ENCODE measurements around the gene PRKCB.
A peak's percentile ranks its signal among the peaks of the same experiment; 100 is the strongest.

The PRKCB gene

DNA sequence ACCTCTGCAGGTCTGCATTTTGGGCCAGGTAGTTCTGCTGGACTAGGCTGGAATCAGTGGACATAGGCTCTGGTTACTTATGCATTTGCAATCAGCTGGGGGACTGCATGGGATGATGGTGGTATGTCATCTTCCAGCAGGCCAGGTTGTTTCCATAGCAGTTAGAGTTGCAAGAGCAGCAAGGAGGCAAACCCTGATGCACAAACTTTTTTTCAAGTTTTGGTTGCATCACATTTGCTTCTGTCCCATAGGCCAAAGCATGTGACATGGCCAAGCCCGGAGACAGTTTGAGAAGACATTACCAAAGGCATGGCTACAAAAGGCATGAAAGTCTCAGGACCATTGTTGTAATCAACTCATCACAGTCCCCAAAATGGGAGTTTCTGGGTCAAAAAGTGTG, 58.2 kb downstream of the PRKCB start:
- TF ChIP-seq EZH2phosphoT487 (IDR thresholded peaks at IDR 0.05; ENCODE audit: low read depth) = no peak
- no peak for TF ChIP-seq CTCF (IDR thresholded peaks at IDR 0.05; ENCODE audit: low read depth, low read length)
- no peaks in the 10 kb centered on the region for H4K20me1 ChIP-seq (ENCODE audit: insufficient read depth, low read length)

GRCh38 chr16:23895052-23895451, 59.3 kb downstream of the PRKCB start:
- H2AFZ ChIP-seq (ENCODE audit: low read depth, low read length) = no peak overlapping the region
- H4K20me1 ChIP-seq (ENCODE audit: insufficient read depth, low read length) = no peaks in the 10 kb centered on the region
- no peaks in the 10 kb centered on the region for H3K36me3 ChIP-seq (replicated peaks; ENCODE audit: low read depth, low read length)
- no peaks in the 10 kb centered on the region for H3K9me3 ChIP-seq (ENCODE audit: insufficient read depth, low read length)
- H3K4me2 ChIP-seq (ENCODE audit: low read length) = peak overlapping the region; percentile 53
- H3K79me2 ChIP-seq (ENCODE audit: low read length) = no peaks in the 10 kb centered on the region
- peaks cover 6% of the 10 kb centered on the region for H3K27me3 ChIP-seq (ENCODE audit: low read depth, low read length)
- no peak for TF ChIP-seq CTCF (IDR thresholded peaks at IDR 0.05; ENCODE audit: low read depth, low read length)
- no peak for TF ChIP-seq EZH2phosphoT487 (IDR thresholded peaks at IDR 0.05; ENCODE audit: low read depth)
- peaks cover 17% of the 10 kb centered on the region for H3K4me1 ChIP-seq (ENCODE audit: low read length)
- no peak overlapping the region for H3K9ac ChIP-seq (ENCODE audit: low read length)
- H3K27ac ChIP-seq (ENCODE audit: low read length) = no peak overlapping the region
- peak overlapping the region; percentile 5; the same call in 1 of the 2 replicates for H3K4me3 ChIP-seq (ENCODE audit: low read length)

More for the DNA sequence above, 58.2 kb downstream of the PRKCB start:
- H3K79me2 ChIP-seq (ENCODE audit: low read length) = no peaks in the 10 kb centered on the region
- no peak overlapping the region for H3K9ac ChIP-seq (ENCODE audit: low read length)
- H2AFZ ChIP-seq (ENCODE audit: low read depth, low read length) = no peak overlapping the region
- H3K27me3 ChIP-seq (ENCODE audit: low read depth, low read length) = peaks cover 12% of the 10 kb centered on the region
- H3K4me3 ChIP-seq (ENCODE audit: low read length) = no peak overlapping the region
- no peak overlapping the region for H3K4me2 ChIP-seq (ENCODE audit: low read length)
- H3K9me3 ChIP-seq (ENCODE audit: insufficient read depth, low read length) = no peaks in the 10 kb centered on the region
- H3K4me1 ChIP-seq (ENCODE audit: low read length) = peaks cover 17% of the 10 kb centered on the region
- no peaks in the 10 kb centered on the region for H3K36me3 ChIP-seq (replicated peaks; ENCODE audit: low read depth, low read length)
- no peak overlapping the region for H3K27ac ChIP-seq (ENCODE audit: low read length)

GRCh38 chr16:23896832-23897821, 61.3 kb downstream of the PRKCB start:
- Histone ChIP-seq H3K9ac (ENCODE audit: low read length) (no peak overlapping the region), H3K27ac (ENCODE audit: low read length) (no peak overlapping the region), H3K27me3 (ENCODE audit: low read depth, low read length) (no peaks in the 10 kb centered on the region; the same call in none of the 2 replicates), H3K9me3 (ENCODE audit: insufficient read depth, low read length) (no peaks in the 10 kb centered on the region), H3K4me1 (ENCODE audit: low read length) (peaks cover 17% of the 10 kb centered on the region), H3K79me2 (ENCODE audit: low read length) (no peaks in the 10 kb centered on the region), H3K36me3 (replicated peaks; ENCODE audit: low read depth, low read length) (no peaks in the 10 kb centered on the region), H3K4me2 (ENCODE audit: low read length) (no peak overlapping the region), H2AFZ (ENCODE audit: low read depth, low read length) (no peak overlapping the region), H3K4me3 (ENCODE audit: low read length) (no peak overlapping the region), H4K20me1 (ENCODE audit: insufficient read depth, low read length) (no peaks in the 10 kb centered on the region)
- no peak for TF ChIP-seq CTCF (IDR thresholded peaks at IDR 0.05; ENCODE audit: low read depth, low read length)
- no peak for TF ChIP-seq EZH2phosphoT487 (IDR thresholded peaks at IDR 0.05; ENCODE audit: low read depth)

DNA sequence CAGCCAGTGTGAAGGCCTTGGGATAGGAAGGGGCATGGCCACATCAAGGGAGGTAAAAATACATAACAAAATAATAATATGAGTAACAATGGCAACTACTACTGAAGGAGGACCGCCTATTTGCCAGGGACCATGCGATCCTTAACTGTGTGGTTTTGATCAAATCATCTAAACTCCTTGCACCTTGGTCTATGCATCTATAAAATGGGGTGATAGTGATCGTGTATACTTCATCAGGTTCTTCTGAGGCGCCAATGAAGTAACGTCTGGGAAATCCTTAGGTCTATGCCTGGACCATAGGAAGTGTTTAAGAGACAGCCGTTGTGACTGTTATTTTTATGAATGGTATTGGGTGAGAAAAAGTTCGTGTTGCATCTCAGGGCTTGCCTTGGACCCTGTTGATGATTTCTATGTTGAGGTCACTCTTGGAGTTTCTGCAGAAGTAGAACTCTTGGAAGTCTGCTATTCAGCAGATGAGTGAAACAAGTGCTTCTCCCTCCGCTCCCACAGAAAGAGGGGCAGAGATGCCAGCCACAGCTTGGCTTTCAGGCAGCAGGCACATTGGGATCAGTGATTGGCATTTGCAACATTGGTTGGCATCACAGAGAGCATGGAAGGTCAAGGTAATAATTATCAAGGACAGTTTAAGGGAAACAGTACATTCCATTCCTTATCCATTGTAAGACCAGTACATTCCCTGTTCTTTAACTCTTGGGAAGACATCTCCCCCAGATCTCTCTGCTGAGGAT, 63.1 kb downstream of the PRKCB start:
- Histone ChIP-seq H3K4me3 (ENCODE audit: low read length) (no peak overlapping the region), H3K9me3 (ENCODE audit: insufficient read depth, low read length) (no peaks in the 10 kb centered on the region), H2AFZ (ENCODE audit: low read depth, low read length) (no peak overlapping the region), H3K36me3 (replicated peaks; ENCODE audit: low read depth, low read length) (no peaks in the 10 kb centered on the region), H3K4me1 (ENCODE audit: low read length) (peaks cover 17% of the 10 kb centered on the region), H4K20me1 (ENCODE audit: insufficient read depth, low read length) (no peaks in the 10 kb centered on the region), H3K4me2 (ENCODE audit: low read length) (no peak overlapping the region), H3K9ac (ENCODE audit: low read length) (no peak overlapping the region), H3K27ac (ENCODE audit: low read length) (no peak overlapping the region), H3K27me3 (ENCODE audit: low read depth, low read length) (no peaks in the 10 kb centered on the region; the same call in none of the 2 replicates), H3K79me2 (ENCODE audit: low read length) (no peaks in the 10 kb centered on the region)
- TF ChIP-seq EZH2phosphoT487 (IDR thresholded peaks at IDR 0.05; ENCODE audit: low read depth) (no peak), CTCF (IDR thresholded peaks at IDR 0.05; ENCODE audit: low read depth, low read length) (no peak)

All from OCI-LY3 (cell line).